HG03354 (cell line): ENCODE results near the gene UBL3.
A peak's percentile ranks its signal among the peaks of the same experiment; 100 is the strongest.

Source experiments
- ATAC-seq: cut with Tn5 transposase; IDR thresholded peaks from one replicate; pipeline ENCODE4 v1.9.1; 2021; ENCODE audit warnings: mild to moderate bottlenecking; ENCODE audit not compliant: unreplicated experiment, poor library complexity, severe bottlenecking

UBL3 gene, protein sequence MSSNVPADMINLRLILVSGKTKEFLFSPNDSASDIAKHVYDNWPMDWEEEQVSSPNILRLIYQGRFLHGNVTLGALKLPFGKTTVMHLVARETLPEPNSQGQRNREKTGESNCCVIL

DNA sequence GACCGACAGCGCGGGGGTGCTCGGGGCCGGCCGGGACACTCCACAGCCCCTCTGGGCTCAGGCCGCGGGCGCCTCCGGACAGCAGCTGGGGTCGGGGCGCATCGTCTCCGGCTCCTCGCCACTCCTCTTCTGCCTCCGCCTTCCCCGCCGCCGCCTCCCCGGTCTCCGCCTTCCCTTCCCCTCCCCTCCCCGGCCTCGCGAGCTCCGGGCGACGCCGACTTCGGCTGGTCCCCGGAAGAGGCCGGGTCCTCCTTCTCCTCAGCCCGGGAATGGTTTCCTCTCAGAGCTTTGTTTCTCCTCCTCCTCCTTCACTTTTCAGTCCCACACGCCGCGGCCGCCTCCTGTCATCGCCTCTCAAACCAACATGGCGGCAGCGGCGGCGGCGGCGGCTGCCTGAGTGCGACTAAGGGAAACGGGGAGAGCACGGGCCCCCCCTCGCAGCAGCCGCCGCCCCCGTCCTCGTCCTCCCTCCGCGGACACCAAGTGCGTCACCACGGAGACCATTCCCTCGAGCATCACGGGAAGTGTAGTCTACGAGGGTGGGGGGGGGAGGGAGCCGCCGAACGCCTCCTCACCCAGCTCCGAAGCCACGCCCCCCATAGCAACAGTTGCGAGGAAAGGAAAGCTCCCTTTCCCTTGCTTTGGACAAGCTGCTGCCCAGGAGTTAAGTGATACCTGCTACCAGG lies at the start of gene UBL3:
Gene UBL3 (minus strand): TSS at position 405 of the 686 bp plus-strand sequence. CDS start 1,079 bp downstream, outside the sequence.
- ATAC-seq = peak; percentile 92

GRCh38 chr13:29897102-29897501 lies 46.7 kb upstream of the UBL3 start:
- no peak for ATAC-seq

- ATAC-seq = no peak
Observed at GRCh38 chr13:29893438-29893837, 43.0 kb upstream of the UBL3 start.

GRCh38 chr13:29892151-29892550 lies 41.7 kb upstream of the UBL3 start:
- ATAC-seq = no peak

DNA sequence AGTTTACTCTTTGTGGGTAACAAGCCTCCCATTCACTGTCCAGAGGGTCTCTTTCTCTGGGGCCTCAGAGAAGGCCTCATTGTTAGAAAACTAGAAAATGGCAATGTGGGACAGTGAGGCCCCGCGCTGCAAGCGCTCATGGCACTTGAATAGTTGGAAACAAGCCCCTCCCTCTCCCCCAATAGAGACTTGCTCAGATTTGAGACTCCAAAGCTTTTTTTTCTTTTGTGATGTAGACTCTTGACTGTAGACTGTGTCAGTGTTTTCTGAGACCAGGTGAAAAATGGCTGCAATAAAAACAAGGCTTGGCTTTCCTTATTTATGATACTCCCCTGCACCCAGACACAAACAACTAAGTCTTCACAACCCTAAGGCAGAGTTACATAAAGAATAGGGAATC lies 38.7 kb upstream of the UBL3 start:
- no peak for ATAC-seq

- ATAC-seq = no peak
Observed at GRCh38 chr13:29888306-29888705, 37.9 kb upstream of the UBL3 start.

- ATAC-seq = no peak
Observed at GRCh38 chr13:29887686-29888085, 37.3 kb upstream of the UBL3 start.

- no peak for ATAC-seq
Observed at GRCh38 chr13:29887030-29887557, 36.7 kb upstream of the UBL3 start.

GRCh38 chr13:29886446-29886845 lies 36.0 kb upstream of the UBL3 start:
- ATAC-seq = no peak

GRCh38 chr13:29885989-29886388 lies 35.6 kb upstream of the UBL3 start:
- ATAC-seq = no peak

- no peak for ATAC-seq
Observed at GRCh38 chr13:29884671-29885430, 34.4 kb upstream of the UBL3 start.

GRCh38 chr13:29883941-29884518 lies 33.6 kb upstream of the UBL3 start:
- ATAC-seq = no peak

DNA sequence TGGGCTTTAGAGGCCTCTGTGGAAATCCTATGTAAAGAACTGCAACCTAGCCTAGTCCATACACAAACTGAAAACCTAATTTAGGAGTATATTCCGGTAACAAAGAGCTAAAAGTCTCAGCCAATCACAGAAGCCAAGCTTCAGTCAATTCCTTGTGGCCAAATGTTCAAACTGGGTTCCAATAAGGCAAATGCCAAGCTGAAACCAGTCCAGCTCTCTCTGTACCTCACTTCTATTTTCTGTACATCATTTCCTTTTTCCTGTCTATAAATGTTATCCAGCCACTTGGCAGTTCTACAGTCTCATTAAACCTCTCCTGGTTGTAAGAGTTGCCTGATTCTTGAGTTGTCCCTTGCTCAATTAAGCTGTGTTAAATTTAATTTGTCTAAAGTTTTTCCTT lies 31.7 kb upstream of the UBL3 start:
- ATAC-seq = no peak

DNA sequence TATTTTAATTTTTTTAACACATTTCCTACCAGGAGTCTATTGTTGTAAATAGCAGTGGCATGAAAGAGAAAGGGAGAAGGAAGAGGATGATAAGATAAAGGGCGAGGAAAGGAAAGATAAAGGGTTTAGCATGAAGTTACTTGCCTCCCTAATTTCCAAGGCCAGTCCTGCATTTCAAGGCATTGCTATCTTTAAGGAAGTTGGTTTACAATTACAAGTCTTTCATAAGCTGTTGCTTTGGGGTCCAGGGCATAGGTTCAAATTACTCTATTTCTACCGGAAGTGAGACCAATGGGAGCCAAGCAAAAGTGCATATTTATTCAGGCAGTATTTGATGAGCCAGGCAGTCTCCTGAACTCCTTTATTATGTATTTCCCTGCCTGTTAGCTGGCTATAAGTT lies 27.7 kb upstream of the UBL3 start:
- no peak for ATAC-seq

- no peak for ATAC-seq
Observed at GRCh38 chr13:29877456-29878078, 27.1 kb upstream of the UBL3 start.

- no peak for ATAC-seq
Observed at GRCh38 chr13:29875646-29876045, 25.2 kb upstream of the UBL3 start.

GRCh38 chr13:29868581-29868980 lies 18.2 kb upstream of the UBL3 start:
- ATAC-seq = no peak

DNA sequence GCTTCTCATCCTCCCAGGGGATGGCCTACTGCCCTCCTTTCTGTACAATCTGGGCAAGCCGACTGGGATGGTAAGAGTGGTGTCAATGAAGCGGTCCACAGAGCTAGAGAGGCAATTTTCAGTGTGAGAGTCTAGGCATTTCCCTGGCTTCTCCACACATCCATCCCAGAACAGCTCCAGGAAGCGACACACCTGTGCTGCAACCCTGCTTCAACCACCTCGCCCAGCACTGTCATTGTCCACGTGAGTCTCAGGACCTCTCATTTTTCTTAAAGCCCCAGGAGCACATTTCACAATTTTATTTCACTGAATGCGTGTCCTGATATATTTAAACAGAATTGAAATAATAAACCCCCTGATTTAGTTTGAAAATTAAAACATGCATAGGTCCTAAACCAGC lies 15.5 kb upstream of the UBL3 start:
- ATAC-seq = no peak

DNA sequence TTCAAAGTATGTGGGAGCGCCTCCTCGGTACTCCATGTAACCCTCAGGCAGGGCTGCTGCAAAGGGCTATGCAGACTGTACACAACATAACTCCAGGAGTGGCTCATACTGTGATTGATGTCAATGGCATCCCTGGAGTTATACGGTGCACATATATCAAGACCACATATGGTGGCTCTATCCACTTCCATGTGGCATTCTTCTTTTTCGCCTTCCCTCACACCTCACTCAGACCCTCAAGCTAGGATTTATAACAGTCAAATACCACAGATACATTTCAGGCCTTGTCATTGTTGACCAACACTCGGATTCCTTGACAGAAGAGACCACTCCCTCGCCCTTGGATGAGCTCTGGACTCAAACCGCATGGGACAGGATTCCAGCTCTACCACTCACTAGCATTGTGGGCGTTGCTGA lies 11.3 kb upstream of the UBL3 start:
- no peak for ATAC-seq

DNA sequence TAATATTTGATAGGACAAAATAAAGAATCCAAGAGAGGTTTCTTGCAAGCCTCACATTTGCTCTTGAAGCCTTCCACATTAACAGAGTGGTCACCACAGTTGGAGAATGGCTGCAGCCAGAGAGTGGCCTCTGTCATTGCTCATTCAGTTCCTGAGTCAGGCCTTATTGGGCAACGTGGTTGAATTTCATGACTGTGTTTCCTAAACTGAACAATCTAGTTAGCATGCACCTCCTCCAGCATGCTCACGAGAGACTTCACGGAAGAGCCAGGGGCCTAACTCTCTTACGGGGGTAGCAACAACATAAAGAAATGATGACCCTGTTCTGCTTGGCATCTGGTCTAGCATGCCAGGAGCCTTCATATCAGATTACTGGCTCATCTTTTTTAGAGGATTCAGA lies 9.6 kb upstream of the UBL3 start:
- no peak for ATAC-seq
